ENCODE results near the gene TRAF2.
A peak's percentile ranks its signal among the peaks of the same experiment; 100 is the strongest.
"Not testable (repeated sequence)": the region's sequence is repeated elsewhere in the genome, so short reads cannot be mapped to it uniquely, and the experiment has no call there.

TRAF2 gene, protein sequence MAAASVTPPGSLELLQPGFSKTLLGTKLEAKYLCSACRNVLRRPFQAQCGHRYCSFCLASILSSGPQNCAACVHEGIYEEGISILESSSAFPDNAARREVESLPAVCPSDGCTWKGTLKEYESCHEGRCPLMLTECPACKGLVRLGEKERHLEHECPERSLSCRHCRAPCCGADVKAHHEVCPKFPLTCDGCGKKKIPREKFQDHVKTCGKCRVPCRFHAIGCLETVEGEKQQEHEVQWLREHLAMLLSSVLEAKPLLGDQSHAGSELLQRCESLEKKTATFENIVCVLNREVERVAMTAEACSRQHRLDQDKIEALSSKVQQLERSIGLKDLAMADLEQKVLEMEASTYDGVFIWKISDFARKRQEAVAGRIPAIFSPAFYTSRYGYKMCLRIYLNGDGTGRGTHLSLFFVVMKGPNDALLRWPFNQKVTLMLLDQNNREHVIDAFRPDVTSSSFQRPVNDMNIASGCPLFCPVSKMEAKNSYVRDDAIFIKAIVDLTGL

DNA sequence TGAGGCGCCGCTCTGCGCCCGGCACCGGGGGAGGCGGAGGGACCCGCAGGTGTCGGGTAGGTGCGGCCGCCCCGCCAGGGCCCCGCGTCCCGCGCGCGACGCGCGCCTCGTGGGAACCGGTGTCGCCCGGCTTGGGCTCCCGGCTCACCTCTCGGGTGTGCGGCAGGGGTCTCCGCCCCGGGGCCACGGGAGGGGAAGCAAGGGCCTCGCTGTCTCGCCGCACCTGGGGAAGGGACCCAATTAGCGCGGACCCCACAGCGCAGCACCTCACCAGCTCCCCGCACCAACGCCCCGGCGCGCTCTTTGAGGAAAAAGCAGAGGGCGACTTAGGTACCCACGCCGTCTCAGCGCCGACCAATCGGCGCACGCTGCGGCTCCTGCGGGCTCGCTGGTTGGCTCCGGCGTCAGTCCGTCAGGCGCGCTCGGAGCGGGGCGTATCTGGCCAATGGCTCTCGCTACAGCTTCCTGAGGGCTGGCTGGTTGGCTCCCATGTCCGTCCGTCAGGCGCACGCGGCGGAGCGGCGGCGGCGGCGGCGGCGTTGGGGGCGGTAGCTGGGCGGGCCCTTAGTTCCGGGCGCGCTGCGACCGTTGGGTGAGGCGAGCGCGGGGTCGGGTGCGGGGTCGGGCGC, at the start of gene TRAF2:
Gene TRAF2 (plus strand): TSS at position 567 of the 629 bp plus-strand sequence. CDS start 12,225 bp downstream, outside the sequence.
- Histone ChIP-seq H3K36me3 (ENCODE audit: control insufficient read depth, insufficient read depth, low read length) (peaks cover 12% of the 10 kb centered on the region; the same call in 1 of the 2 replicates), H3K27ac (ENCODE audit: low read depth, low read length) (peak within 1 kb of the TSS; percentile 61), H3K4me1 (ENCODE audit: control insufficient read depth, insufficient read depth, low read length) (0 out of 2 replicates have a peak, but pooled peaks cover 4% of the 10 kb centered on the region), H3K4me3 (ENCODE audit: low read depth, low read length) (peak within 1 kb of the TSS; percentile 83), H3K9me3 (ENCODE audit: control insufficient read depth, insufficient read depth, low read length) (no peaks in the 10 kb centered on the region), H3K9ac (ENCODE audit: low read depth, low read length) (peak within 1 kb of the TSS; percentile 65), H3K27me3 (ENCODE audit: control insufficient read depth, insufficient read depth, low read length) (no peaks in the 10 kb centered on the region)

DNA sequence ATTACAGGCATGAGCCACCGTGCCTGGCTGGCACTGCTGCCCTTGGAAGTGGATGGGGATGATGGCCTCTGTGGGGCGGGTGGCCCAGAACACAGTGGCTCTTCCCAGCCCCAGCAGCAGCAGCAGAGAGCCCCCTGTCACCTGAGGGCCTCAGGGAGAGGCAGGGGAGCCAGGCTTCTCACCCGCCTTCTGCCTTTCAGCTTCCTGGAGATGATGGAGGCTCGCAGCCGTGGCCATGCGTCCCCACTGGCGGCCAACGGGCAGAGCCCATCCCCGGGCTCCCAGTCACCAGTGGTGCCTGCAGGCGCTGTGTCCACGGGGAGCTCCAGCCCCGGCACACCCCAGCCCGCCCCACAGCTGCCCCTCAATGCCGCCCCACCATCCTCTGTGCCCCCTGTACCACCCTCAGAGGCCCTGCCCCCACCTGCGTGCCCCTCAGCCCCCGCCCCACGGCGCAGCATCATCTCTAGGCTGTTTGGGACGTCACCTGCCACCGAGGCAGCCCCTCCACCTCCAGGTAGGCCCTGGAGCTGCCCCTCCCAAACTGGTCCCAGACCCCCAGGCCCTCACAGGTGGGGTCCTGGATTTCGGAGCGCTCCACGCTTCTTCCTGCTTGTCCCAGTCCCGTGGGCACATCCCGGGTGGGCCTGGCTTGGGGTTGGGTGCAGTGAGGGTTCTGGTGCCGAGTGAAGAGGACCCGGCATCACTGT, 49.0 kb upstream of the TRAF2 start:
- no peak overlapping the region for H3K9ac ChIP-seq (ENCODE audit: low read depth, low read length)
- H3K27ac ChIP-seq (ENCODE audit: low read depth, low read length) = no peak overlapping the region
- no peaks in the 10 kb centered on the region for H3K27me3 ChIP-seq (ENCODE audit: control insufficient read depth, insufficient read depth, low read length)
- H3K4me3 ChIP-seq (ENCODE audit: low read depth, low read length) = no peak overlapping the region
- peaks cover 15% of the 10 kb centered on the region for H3K4me1 ChIP-seq (ENCODE audit: control insufficient read depth, insufficient read depth, low read length)
- H3K9me3 ChIP-seq (ENCODE audit: control insufficient read depth, insufficient read depth, low read length) = no peaks in the 10 kb centered on the region
- H3K36me3 ChIP-seq (ENCODE audit: control insufficient read depth, insufficient read depth, low read length) = peaks cover 18% of the 10 kb centered on the region

DNA sequence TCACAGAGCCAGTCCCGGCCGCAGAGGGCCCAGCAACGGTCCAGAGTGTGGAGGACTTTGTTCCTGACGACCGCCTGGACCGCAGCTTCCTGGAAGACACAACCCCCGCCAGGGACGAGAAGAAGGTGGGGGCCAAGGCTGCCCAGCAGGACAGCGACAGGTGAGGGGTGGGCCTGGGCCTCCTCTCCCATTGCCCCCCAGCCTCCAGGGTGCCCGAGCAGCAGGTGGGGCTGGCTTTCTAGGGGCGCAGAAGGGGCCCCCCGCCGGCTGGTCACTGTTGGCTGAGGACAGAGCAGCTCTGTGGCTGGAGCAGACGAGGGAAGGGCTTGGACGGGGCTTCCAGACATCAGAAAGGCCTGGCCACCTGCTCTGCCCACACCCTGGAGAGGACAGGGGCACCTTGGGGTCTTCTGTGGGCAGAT, 48.4 kb upstream of the TRAF2 start:
- H3K4me1 ChIP-seq (ENCODE audit: control insufficient read depth, insufficient read depth, low read length) = peaks cover 15% of the 10 kb centered on the region
- H3K27me3 ChIP-seq (ENCODE audit: control insufficient read depth, insufficient read depth, low read length); H3K27ac ChIP-seq (ENCODE audit: low read depth, low read length); H3K4me3 ChIP-seq (ENCODE audit: low read depth, low read length); H3K9ac ChIP-seq (ENCODE audit: low read depth, low read length); H3K9me3 ChIP-seq (ENCODE audit: control insufficient read depth, insufficient read depth, low read length): not testable (repeated sequence)
- peaks cover 12% of the 10 kb centered on the region for H3K36me3 ChIP-seq (ENCODE audit: control insufficient read depth, insufficient read depth, low read length)

DNA sequence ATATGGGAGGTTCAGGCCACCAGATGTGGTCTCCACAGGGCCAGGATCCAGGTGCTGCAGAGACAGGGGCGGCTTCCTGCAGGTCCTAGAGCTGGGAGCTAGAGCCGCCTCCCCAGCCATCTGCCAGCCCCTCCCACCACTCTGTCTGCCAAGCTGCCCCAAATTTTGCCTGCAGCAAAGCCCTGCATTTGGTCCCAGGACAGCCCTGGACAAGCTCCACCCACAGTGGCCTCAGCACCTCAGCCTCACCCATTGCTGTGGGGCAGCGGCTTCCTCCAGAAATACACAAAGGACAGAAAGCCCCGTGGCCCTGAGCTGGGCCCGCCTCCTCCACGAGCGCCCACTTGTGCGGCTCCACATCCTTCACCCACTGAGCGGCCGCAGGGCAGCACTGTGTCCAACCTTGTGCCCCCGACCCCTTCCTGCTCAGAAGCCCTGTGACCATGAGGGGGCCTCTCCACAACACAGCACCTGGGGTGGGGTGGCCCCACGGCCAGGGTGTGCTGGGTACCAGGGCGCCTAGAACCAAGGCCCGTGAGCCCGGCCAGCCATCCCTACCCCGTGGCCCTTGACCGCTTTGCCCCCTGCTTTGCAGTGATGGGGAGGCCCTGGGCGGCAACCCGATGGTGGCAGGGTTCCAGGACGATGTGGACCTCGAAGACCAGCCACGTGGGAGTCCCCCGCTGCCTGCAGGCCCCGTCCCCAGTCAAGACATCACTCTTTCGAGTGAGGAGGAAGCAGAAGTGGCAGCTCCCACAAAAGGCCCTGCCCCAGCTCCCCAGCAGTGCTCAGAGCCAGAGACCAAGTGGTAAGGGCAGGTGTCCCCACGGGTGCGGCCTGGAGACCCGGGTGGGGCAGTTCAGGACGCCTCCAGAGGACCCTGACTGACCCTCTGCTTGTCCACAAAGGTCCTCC, 47.7 kb upstream of the TRAF2 start:
- peaks cover 12% of the 10 kb centered on the region for H3K36me3 ChIP-seq (ENCODE audit: control insufficient read depth, insufficient read depth, low read length)
- no peak overlapping the region for H3K9ac ChIP-seq (ENCODE audit: low read depth, low read length)
- no peaks in the 10 kb centered on the region for H3K27me3 ChIP-seq (ENCODE audit: control insufficient read depth, insufficient read depth, low read length)
- no peak overlapping the region for H3K4me3 ChIP-seq (ENCODE audit: low read depth, low read length)
- H3K4me1 ChIP-seq (ENCODE audit: control insufficient read depth, insufficient read depth, low read length) = peaks cover 15% of the 10 kb centered on the region
- H3K27ac ChIP-seq (ENCODE audit: low read depth, low read length) = no peak overlapping the region
- H3K9me3 ChIP-seq (ENCODE audit: control insufficient read depth, insufficient read depth, low read length) = no peaks in the 10 kb centered on the region

DNA sequence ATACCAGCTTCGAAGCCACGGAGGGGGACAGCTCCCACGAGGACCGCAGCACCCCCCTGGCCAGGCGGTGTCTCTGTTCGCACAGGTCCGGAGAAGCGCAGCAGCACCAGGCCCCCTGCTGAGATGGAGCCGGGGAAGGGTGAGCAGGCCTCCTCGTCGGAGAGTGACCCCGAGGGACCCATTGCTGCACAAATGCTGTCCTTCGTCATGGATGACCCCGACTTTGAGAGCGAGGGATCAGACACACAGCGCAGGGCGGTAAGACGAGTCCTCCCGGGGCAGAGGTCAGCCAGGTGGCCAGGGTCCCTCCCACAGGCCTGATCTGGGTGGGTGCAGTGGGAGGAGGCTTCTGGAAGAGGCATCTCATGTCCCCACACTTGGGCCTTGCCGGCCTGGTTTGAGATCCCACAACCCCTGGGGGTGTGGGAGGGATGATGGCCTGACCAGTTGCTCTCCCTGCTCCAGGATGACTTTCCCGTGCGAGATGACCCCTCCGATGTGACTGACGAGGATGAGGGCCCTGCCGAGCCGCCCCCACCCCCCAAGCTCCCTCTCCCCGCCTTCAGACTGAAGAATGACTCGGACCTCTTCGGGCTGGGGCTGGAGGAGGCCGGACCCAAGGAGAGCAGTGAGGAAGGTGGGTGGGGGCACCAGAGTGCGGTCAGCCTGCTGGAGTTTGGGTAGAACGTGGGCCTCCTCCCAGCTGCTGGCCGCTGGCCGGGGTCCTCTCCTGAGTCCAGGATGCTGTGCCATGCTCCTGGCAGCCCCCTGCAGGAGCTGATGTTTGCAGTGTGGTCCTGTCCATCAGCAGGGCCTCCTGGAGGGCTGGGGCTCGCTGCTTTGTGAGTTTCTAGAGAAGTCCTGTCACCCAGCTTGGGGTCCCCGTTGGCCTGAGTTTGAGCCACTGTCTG, 46.8 kb upstream of the TRAF2 start:
- Histone ChIP-seq H3K9me3 (ENCODE audit: control insufficient read depth, insufficient read depth, low read length) (no peaks in the 10 kb centered on the region), H3K9ac (ENCODE audit: low read depth, low read length) (no peak overlapping the region), H3K4me3 (ENCODE audit: low read depth, low read length) (no peak overlapping the region), H3K4me1 (ENCODE audit: control insufficient read depth, insufficient read depth, low read length) (peaks cover 15% of the 10 kb centered on the region), H3K27ac (ENCODE audit: low read depth, low read length) (peak overlapping the region; percentile 36), H3K27me3 (ENCODE audit: control insufficient read depth, insufficient read depth, low read length) (no peaks in the 10 kb centered on the region), H3K36me3 (ENCODE audit: control insufficient read depth, insufficient read depth, low read length) (peaks cover 12% of the 10 kb centered on the region)

DNA sequence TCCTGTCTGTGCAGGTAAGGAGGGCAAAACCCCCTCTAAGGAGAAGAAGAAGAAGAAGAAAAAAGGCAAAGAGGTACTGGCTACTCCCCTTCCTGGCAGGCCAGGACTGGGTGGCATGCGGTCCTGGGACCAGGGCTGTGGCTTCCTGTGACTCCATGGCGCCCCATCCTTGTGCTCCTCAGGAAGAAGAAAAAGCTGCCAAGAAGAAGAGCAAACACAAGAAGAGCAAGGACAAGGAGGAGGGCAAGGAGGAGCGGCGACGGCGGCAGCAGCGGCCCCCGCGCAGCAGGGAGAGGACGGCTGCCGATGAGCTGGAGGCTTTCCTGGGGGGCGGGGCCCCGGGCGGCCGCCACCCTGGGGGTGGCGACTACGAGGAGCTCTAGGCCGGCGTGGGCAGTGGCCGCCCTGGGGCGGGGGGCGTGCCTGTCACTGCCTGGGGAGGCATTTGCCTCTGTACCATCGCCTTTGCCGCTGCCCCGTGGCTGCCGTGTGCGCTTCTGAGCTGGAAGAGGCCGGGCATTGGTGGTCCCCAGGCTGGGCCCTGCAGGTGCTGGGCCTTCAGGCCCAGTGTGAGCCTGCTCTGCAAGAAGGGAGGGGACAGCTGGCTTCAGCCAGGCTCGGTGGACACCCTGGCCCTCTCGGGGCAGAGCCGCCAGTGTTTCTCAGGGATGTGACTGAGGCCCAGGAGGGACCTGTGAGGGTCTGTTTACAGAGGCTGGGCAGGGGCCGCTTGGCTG, 46.0 kb upstream of the TRAF2 start:
- Histone ChIP-seq H3K4me1 (ENCODE audit: control insufficient read depth, insufficient read depth, low read length) (peaks cover 15% of the 10 kb centered on the region), H3K27ac (ENCODE audit: low read depth, low read length) (peak overlapping the region; percentile 55), H3K27me3 (ENCODE audit: control insufficient read depth, insufficient read depth, low read length) (no peaks in the 10 kb centered on the region), H3K9me3 (ENCODE audit: control insufficient read depth, insufficient read depth, low read length) (no peaks in the 10 kb centered on the region), H3K36me3 (ENCODE audit: control insufficient read depth, insufficient read depth, low read length) (peaks cover 12% of the 10 kb centered on the region), H3K4me3 (ENCODE audit: low read depth, low read length) (no peak overlapping the region), H3K9ac (ENCODE audit: low read depth, low read length) (no peak overlapping the region)

DNA sequence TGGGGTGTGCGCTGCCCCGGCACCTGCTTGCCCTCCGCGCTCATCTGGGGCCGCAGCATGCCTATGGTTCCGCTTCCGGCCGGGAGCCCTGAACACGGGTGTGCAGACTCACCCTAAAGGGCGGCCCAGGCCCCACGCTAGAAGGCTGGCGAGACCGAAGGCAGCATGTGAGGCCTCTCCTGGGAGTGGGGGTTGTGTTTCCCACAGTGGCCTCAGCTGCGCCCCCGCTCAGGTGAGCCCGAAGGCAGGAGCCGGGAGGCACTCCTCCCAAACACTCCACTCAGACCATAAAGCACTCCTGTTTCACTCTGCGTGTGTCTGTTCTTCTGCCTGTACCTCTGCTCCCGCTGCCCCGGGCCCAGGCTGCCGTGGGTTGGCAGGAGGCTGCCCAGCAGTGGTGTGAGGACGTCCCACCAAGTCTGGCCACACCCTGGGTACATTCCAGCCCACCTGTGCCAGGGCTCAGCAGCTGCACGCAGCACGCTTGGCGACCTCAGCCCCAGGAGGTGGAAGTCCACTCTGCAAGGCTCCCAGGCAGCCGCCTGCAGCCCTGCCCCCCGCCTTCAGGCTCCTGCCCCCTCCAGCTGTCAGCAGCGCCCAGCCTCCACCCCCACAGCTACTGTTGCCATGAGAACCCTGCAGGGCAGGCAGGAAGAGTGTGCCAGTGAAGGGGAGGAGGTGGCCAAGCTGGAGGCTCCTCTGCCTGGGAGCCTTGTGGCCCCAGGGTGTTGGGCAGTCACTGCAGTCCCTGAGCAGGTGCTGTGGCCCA, 45.3 kb upstream of the TRAF2 start:
- Histone ChIP-seq H3K36me3 (ENCODE audit: control insufficient read depth, insufficient read depth, low read length) (peaks cover 10% of the 10 kb centered on the region), H3K27me3 (ENCODE audit: control insufficient read depth, insufficient read depth, low read length) (no peaks in the 10 kb centered on the region), H3K9me3 (ENCODE audit: control insufficient read depth, insufficient read depth, low read length) (no peaks in the 10 kb centered on the region), H3K9ac (ENCODE audit: low read depth, low read length) (no peak overlapping the region), H3K4me3 (ENCODE audit: low read depth, low read length) (no peak overlapping the region), H3K27ac (ENCODE audit: low read depth, low read length) (peak overlapping the region; percentile 55), H3K4me1 (ENCODE audit: control insufficient read depth, insufficient read depth, low read length) (peaks cover 15% of the 10 kb centered on the region)

DNA sequence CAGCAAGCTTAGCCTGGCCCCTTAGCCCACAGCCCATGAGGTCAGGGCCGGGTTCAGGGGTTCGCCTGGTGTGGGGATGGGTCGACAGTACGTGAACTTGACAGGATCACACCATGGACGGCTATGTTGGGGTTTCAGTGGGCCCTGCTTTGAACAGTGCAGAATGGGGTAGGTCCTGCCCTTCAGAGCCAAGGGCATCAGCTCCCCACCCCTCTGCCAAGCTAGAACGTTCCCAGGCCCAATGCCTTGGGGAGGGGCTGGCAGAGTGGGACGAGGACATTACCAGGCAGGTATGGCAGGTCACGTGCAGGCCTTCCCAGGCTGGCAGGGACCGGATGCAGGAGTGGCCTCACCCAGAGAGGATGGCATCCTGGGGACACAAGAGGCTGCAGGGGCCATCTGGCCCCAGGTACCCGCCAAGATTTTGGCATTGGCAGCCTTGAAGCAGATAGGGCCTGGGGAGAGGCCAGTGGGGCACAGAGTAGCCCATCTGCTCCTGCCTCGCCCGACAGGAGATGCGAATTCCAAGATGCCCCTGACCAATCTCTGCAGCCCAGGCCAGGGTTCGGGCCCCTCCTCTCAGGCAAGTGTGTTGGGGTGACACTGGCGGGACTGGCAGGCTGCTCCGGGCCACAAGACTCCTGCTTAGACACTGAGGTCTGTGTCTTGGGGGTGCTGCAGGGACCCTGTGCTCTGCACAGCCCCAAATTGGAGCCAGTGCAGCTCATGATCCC, 44.5 kb upstream of the TRAF2 start:
- not testable (repeated sequence) for H3K4me3 ChIP-seq (ENCODE audit: low read depth, low read length); H3K9ac ChIP-seq (ENCODE audit: low read depth, low read length); H3K27me3 ChIP-seq (ENCODE audit: control insufficient read depth, insufficient read depth, low read length); H3K9me3 ChIP-seq (ENCODE audit: control insufficient read depth, insufficient read depth, low read length); H3K36me3 ChIP-seq (ENCODE audit: control insufficient read depth, insufficient read depth, low read length); H3K27ac ChIP-seq (ENCODE audit: low read depth, low read length)
- peaks cover 15% of the 10 kb centered on the region for H3K4me1 ChIP-seq (ENCODE audit: control insufficient read depth, insufficient read depth, low read length)

Data from HUES48 (cell line).